K562 (cell line): ENCODE measurements around the gene BCL3. TPM values are rescaled to one million over a fixed set of nuclear protein-coding genes. Genes with fewer than 3 reads are reported as not detected.

Experiments
- ATAC-seq: fragments of 200-7000 bp; cut with Tn5 transposase; 3 replicates; pipeline ENCODE4 v1.9.1; 2020; ENCODE audit warnings: moderate library complexity
- BruUV-seq: library from RNA; stranded (reverse); fragments of 400-500 nt; replicated peaks from 2 replicates; lab custom pipeline; 2021; lab: Mats Ljungman, UMichigan
- CTCF ChIA-PET: fragments of 300-600 bp; formaldehyde crosslinking; extraction: SDS; loops from one replicate; lab custom pipeline; 2021; ENCODE audit warnings: low intra/inter-chr PET ratio; lab: Yijun Ruan, JAX
- POLR2A ChIA-PET: fragments of 300-600, 350-650 bp; sonication (Branson Sonifier 250); formaldehyde crosslinking; extraction: SDS; loops from one replicate; lab custom pipeline; 2021; ENCODE audit warnings: antibody characterized with exemption, inconsistent platforms; lab: Yijun Ruan, JAX
- DNase-seq, 4 experiments: peaks; one replicate each; pipeline versions ENCODE4 v3.0.0 to v3.0.0-alpha.2; 2011 to 2018; ENCODE audit warnings: low spot score in 3 of 4, mixed read lengths in 3 of 4; ENCODE audit errors: extremely low read depth in 1 of 4
- FAIRE-seq: peaks from 2 replicates; lab custom pipeline; 2011; peaks lifted over from hg19 to GRCh38; lab: Jason Lieb, UNC
- H2AFZ ChIP-seq: 2 replicates; pipeline ENCODE4 v1.6.0; 2011; ENCODE audit warnings: low read depth, low read length, control low read depth, inconsistent platforms
- H3K27ac ChIP-seq: fragments of 200-600 bp; 3 replicates; pipeline ENCODE4 v1.8.0; 2011; ENCODE audit warnings: low read depth, mild to moderate bottlenecking, control low read depth, inconsistent platforms, low read length, moderate library complexity, mixed read lengths; ENCODE audit errors: extremely low read depth
- H3K27me3 ChIP-seq, 2 experiments: fragments of 300-600 bp in 1 of 2; 2 replicates in 1 of 2; 3 replicates in 1 of 2; pipeline versions ENCODE4 v1.6.0 to v1.8.0; 2011; ENCODE audit warnings: inconsistent platforms in 2 of 2, low read length in 2 of 2, mild to moderate bottlenecking in 1 of 2, mixed read lengths in 1 of 2, moderate library complexity in 1 of 2; ENCODE audit not compliant: control insufficient read depth in 2 of 2, insufficient read depth in 2 of 2
- H3K36me3 ChIP-seq: fragments of 300-600 bp; 3 replicates; pipeline ENCODE4 v1.8.0; 2011; ENCODE audit warnings: mild to moderate bottlenecking, low read length, inconsistent platforms; ENCODE audit not compliant: control insufficient read depth, insufficient read depth
- H3K4me1 ChIP-seq, 2 experiments: fragments of 200-600 bp in 1 of 2; replicated peaks in 1 of 2; 2 replicates in 1 of 2; 3 replicates in 1 of 2; pipeline versions ENCODE4 v1.5.1 to v1.8.0; 2011; ENCODE audit warnings: inconsistent platforms in 2 of 2, low read length in 2 of 2, mild to moderate bottlenecking in 1 of 2, mixed read lengths in 1 of 2, moderate library complexity in 1 of 2; ENCODE audit not compliant: control insufficient read depth in 2 of 2, insufficient read depth in 2 of 2
- H3K4me2 ChIP-seq: 2 replicates; pipeline ENCODE4 v1.6.1; 2011; ENCODE audit warnings: low read length, control low read depth, inconsistent platforms, mixed read lengths; ENCODE audit not compliant: insufficient read depth
- H3K4me3 ChIP-seq: fragments of 200-600 bp; sonication (generic), shearing (Covaris generic); 2 replicates; pipeline ENCODE4 v1.5.1; 2016; ENCODE audit warnings: control low read depth, inconsistent platforms
- H3K79me2 ChIP-seq: fragments of 200-600 bp; 3 replicates; pipeline ENCODE4 v1.8.0; 2011; ENCODE audit warnings: low read length, inconsistent platforms; ENCODE audit not compliant: control insufficient read depth, insufficient read depth
- H3K9ac ChIP-seq, 2 experiments: 2 replicates each; pipeline versions ENCODE4 v1.6.0 to v1.6.1; 2011; ENCODE audit warnings: low read depth in 2 of 2, low read length in 2 of 2, control low read depth in 1 of 2, inconsistent platforms in 1 of 2, mild to moderate bottlenecking in 1 of 2, mixed read lengths in 1 of 2; ENCODE audit not compliant: insufficient read depth in 1 of 2
- H3K9me1 ChIP-seq: one replicate; pipeline ENCODE4 v1.6.0; 2011; ENCODE audit warnings: inconsistent platforms, mild to moderate bottlenecking, low read length, moderate library complexity; ENCODE audit not compliant: control insufficient read depth, insufficient read depth
- H3K9me3 ChIP-seq: replicated peaks from 2 replicates; pipeline ENCODE4 v1.5.1; 2011; ENCODE audit warnings: low read depth, low read length, inconsistent platforms; ENCODE audit not compliant: control insufficient read depth, insufficient read depth
- H4K20me1 ChIP-seq: replicated peaks from 2 replicates; pipeline ENCODE4 v1.6.1; 2011; ENCODE audit warnings: low read length, inconsistent platforms, mixed read lengths; ENCODE audit not compliant: control insufficient read depth, insufficient read depth
- MEIS2 ChIP-seq: fragments of 450-650 bp; IDR thresholded peaks from 2 replicates; pipeline ENCODE4 v1.6.1; 2014; ENCODE audit warnings: mild to moderate bottlenecking; ENCODE audit not compliant: partially characterized antibody
- NFXL1 ChIP-seq: fragments of 450-650 bp; formaldehyde crosslinking; IDR thresholded peaks from 2 replicates; pipeline ENCODE4 v1.4.0; 2021; ENCODE audit warnings: mild to moderate bottlenecking
- PBX2 ChIP-seq, 2 experiments: IDR thresholded peaks in 1 of 2; conservative IDR thresholded peaks in 1 of 2; 2 replicates each; pipeline ENCODE4 v1.6.1; 2016; ENCODE audit warnings: low read depth in 2 of 2, mild to moderate bottlenecking in 1 of 2, missing compliant biosample characterization in 1 of 2, missing genetic modification characterization in 1 of 2, moderate library complexity in 1 of 2
- TEAD1 ChIP-seq, 2 experiments: fragments of 450-650 bp in 1 of 2; sonication (generic) in 1 of 2; formaldehyde crosslinking; IDR thresholded peaks; 2 replicates each; pipeline versions ENCODE4 v1.4.0 to v1.8.0; 2020 to 2022; ENCODE audit warnings: mild to moderate bottlenecking in 2 of 2, missing genetic modification reagents in 1 of 2
- TEAD4 ChIP-seq, 2 experiments: sonication (generic) in 1 of 2; formaldehyde crosslinking in 1 of 2; IDR thresholded peaks; 2 replicates each; pipeline versions ENCODE4 v1.6.1 to v1.8.0; 2012 to 2022; ENCODE audit warnings: borderline replicate concordance in 1 of 2, inconsistent platforms in 1 of 2, low read length in 1 of 2, mild to moderate bottlenecking in 1 of 2, missing genetic modification reagents in 1 of 2
- ZNF384 ChIP-seq: IDR thresholded peaks from 2 replicates; pipeline ENCODE4 v1.6.1; 2012; ENCODE audit warnings: low read depth, low read length, improper control_type of control experiment
- ZNF41 ChIP-seq: fragments of 250-450 bp; sonication (Bioruptor Pico); conservative IDR thresholded peaks from 2 replicates; pipeline ENCODE4 v1.4.0; 2020; ENCODE audit warnings: mild to moderate bottlenecking
- WGBS: fragments of 100-300 bp; shearing (Covaris generic); methylation state at CpG from one replicate; pipeline ENCODE4 v1.1.6; 2016; ENCODE audit warnings: low coverage, mixed read lengths; ENCODE audit not compliant: insufficient coverage; ENCODE audit errors: missing lambda C conversion rate; 5-methylcytosine and 5-hydroxymethylcytosine counted together
- in situ Hi-C: fragments of 300-500 bp; cut with MboI; formaldehyde crosslinking; loops from 4 replicates; pipeline ENCODE4 v1.15.0; 2018; ENCODE audit warnings: inconsistent platforms, mixed read lengths
- intact Hi-C: fragments of 100-400 bp; cut with micrococcal nuclease; formaldehyde crosslinking; loops from 2 replicates; pipeline ENCODE4 v1.14.2; 2022
- polyA plus RNA-seq, 8 experiments: library from polyadenylated mRNA; depleted of rRNA in 4 of 8; stranded (reverse) in 5 of 8; unstranded in 3 of 8; fragments of >200 nt; fragmentation: Nextera tagmentation in 2 of 8; fragmentation: Illumina TruSeq in 1 of 8; extraction: Ambion mirVana in 2 of 8; extraction: Trizol in 1 of 8; gene quantifications; 2 replicates each; pipeline versions ENCODE4 v1.2.1 to v1.2.3, GENCODE V29; 2011 to 2014; ENCODE audit warnings: inconsistent platforms in 1 of 8, missing spikeins in 1 of 8
- total RNA-seq, 7 experiments: library from RNA; depleted of rRNA in 6 of 7; stranded (reverse); fragments of >200 nt in 6 of 7; fragmentation: Illumina TruSeq in 2 of 7; extraction: Trizol in 2 of 7; gene quantifications; 2 replicates each; pipeline versions ENCODE4 v1.2.1 to v1.2.3, GENCODE V29; 2011 to 2021; ENCODE audit warnings: low replicate concordance in 1 of 7
- TF ChIP-seq, protein P1 (sequence below): fragments of 250-450 bp; sonication (Bioruptor Pico); IDR thresholded peaks from 2 replicates; pipeline ENCODE4 v1.4.0; 2020; ENCODE audit warnings: mild to moderate bottlenecking

BCL3 gene
- total and polyA plus RNA-seq, 9 of the 15 experiments (the other 6 are each of a cell fraction or from before 2014, with no cell fraction given): 0.03 to 2.4 (median 0.50) TPM; not detected in 1

DNA sequence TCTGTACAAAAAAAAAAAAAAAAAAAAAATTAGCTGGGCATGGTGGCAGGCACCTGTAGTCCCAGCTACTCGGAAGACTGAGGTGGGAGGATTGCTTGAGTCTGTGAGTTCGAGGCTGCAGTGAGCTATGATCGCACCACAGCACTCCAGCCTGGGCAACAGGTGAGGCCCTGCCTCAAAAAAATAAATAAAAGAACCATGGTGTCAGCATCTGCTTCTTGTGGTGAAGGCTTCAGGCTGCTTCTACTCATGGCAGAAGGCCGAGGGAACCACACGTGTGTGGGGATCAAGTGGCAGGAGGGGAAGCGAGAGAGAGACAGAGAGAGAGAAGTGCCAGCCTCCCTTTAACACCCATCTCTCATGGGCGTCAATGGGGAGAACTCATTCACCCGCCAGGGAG, 13.5 kb downstream of the BCL3 start:
- POLR2A ChIA-PET: interaction anchor here (0.6 kb wide), 2 partner anchors 10 to 107 kb away, joined by 3 read pairs; no protein-coding TSS in a partner anchor

GRCh38 chr19:44765033-44765948, 16.8 kb downstream of the BCL3 start:
- Histone ChIP-seq H4K20me1 (no peaks in the 10 kb centered on the region), H3K27ac (no peak overlapping the region), H3K4me1 (peaks cover 0 to 9% of the 10 kb centered on the region in 2 experiments; a peak in 2 of 5 replicates), H3K4me2 (no peak overlapping the region), H3K4me3 (no peak overlapping the region), H3K9me3 (no peaks in the 10 kb centered on the region), H3K36me3 (no peaks in the 10 kb centered on the region), H3K27me3 (no peaks in the 10 kb centered on the region), H3K9me1 (no peaks in the 10 kb centered on the region), H3K79me2 (no peaks in the 10 kb centered on the region), H3K9ac (peak overlapping the region in 1 of 2 experiments; percentile 48; a peak in 1 of 4 replicates), H2AFZ (no peak overlapping the region)
- FAIRE-seq: no peak
- no peak for ATAC-seq
- 49% methylated on average over 22 of the region's 22 CpGs for WGBS
- no peak for DNase-seq
- intact Hi-C loops: no loop called here
- POLR2A ChIA-PET: interaction anchor here (0.6 to 3.0 kb wide), 4 partner anchors 12 to 36 kb away, joined by 3 to 16 read pairs (median 4); partner anchors contain the start of gene BCL3
- in situ Hi-C loops: loop anchor here (5.0 kb wide), 1 partner anchor 43 kb away; no protein-coding TSS in a partner anchor
- CTCF ChIA-PET: no interaction called here
- no TSS peak for BruUV-seq
- TF ChIP-seq, protein P1, sequence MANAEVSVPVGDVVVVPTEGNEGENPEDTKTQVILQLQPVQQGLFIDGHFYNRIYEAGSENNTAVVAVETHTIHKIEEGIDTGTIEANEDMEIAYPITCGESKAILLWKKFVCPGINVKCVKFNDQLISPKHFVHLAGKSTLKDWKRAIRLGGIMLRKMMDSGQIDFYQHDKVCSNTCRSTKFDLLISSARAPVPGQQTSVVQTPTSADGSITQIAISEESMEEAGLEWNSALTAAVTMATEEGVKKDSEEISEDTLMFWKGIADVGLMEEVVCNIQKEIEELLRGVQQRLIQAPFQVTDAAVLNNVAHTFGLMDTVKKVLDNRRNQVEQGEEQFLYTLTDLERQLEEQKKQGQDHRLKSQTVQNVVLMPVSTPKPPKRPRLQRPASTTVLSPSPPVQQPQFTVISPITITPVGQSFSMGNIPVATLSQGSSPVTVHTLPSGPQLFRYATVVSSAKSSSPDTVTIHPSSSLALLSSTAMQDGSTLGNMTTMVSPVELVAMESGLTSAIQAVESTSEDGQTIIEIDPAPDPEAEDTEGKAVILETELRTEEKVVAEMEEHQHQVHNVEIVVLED (CRISPR knock-in tag): no peak
- TF ChIP-seq ZNF384 (peak; percentile 42; the same call in 1 of the 2 replicates), TEAD4 (IDR thresholded peaks at IDR 0.05; ENCODE audit: low read length) (peak; percentile 38; the same call in 1 of the 2 replicates), TEAD4 (CRISPR knock-in tag; IDR thresholded peaks at IDR 0.05; ENCODE audit: borderline replicate concordance) (no peak), MEIS2 (peak; percentile 69), TEAD1 (CRISPR knock-in tag; IDR thresholded peaks at IDR 0.05) (peak in 1 of 2 experiments; percentile 34; a peak in 1 of 4 replicates), PBX2 (CRISPR knock-in tag; IDR thresholded peaks at IDR 0.05; ENCODE audit: low read depth) (no peak), PBX2 (tag; conservative IDR thresholded peaks at IDR 0.05; ENCODE audit: low read depth) (peak; percentile 68; the same call in 1 of the 2 replicates)

More for the DNA sequence above, 13.5 kb downstream of the BCL3 start:
- H2AFZ ChIP-seq: no peak overlapping the region
- DNase-seq: no peak
- no peaks in the 10 kb centered on the region for H3K27me3 ChIP-seq
- CTCF ChIA-PET: no interaction called here
- in situ Hi-C loops: no loop called here
- H3K4me3 ChIP-seq: no peak overlapping the region
- H4K20me1 ChIP-seq: no peaks in the 10 kb centered on the region
- no peak for TF ChIP-seq ZNF41 (CRISPR knock-in tag)
- no peak for TF ChIP-seq NFXL1 (CRISPR knock-in tag)
- TF ChIP-seq MEIS2: no peak
- H3K79me2 ChIP-seq: no peaks in the 10 kb centered on the region
- no peak for ATAC-seq
- no peak for FAIRE-seq
- intact Hi-C loops: no loop called here
- H3K9ac ChIP-seq: no peak overlapping the region
- H3K4me2 ChIP-seq: no peak overlapping the region
- 70% methylated on average over 8 of the region's 8 CpGs for WGBS
- H3K9me3 ChIP-seq: no peaks in the 10 kb centered on the region
- BruUV-seq: no TSS peak
- no peaks in the 10 kb centered on the region for H3K9me1 ChIP-seq
- peaks cover 0 to 24% of the 10 kb centered on the region in 2 experiments; a peak in 2 of 5 replicates for H3K4me1 ChIP-seq
- H3K36me3 ChIP-seq: no peaks in the 10 kb centered on the region
- H3K27ac ChIP-seq: no peak overlapping the region
